ENCODE data around the gene ADAM11.

GRCh38 chr17:44775838-44776621 lies 17.2 kb downstream of the ADAM11 start:
- TF ChIP-seq CTCF (IDR thresholded peaks at IDR 0.05) (no peak), POLR2A (IDR thresholded peaks at IDR 0.05) (no peak)

Measured in tibial nerve (tissue), 3 donors.